NCI-H510A treated with DMSO at 0.1 percent for 48 hours (cell line): ENCODE measurements around the gene TMPRSS7.

Experiments
- DNase-seq: peaks from one replicate; lab custom pipeline; 2025; lab: John Stamatoyannopoulos, UW

The TMPRSS7 gene

GRCh38 chr3:112127522-112128494, 93.3 kb downstream of the TMPRSS7 start:
- no peak for DNase-seq

DNA sequence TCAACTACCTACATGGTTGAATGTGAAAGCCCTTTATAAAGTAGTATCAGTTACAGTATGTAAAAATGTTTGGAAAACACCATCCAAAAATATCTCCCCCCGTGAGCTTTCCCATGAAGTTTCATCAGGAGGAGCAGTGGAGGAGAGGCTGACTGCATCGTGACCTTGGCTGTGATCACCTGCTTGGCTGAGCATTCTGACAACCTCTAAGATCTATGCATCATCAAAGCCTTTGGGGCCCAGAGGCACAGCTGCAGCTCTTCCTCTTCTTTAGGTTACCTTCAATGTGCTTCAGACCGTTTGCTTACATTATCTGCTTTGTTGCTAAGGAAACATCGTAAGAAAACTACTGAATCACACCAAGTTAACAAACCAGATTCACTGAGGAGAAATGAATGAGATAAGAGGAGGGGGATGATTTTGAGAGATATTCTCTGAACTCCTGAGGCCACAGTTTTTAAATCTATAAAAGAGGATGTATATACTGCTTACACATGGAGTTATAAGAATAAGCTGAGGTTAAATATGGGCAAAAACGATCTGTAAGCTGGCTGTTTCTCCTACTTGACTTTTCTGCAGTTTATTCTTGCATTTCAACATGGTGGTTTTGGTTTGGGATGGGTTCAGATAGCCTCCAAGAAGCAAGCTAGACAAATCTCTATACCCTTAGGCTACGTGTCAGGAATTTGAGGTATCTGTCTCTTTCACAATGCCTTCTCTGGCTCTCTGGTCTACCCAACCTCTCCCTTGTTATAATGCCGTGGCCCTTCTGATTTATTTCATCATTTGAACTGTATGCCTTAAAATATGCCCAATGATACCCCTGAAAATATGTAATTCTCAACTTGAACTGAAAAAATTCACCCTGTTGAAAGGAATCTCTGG, 94.5 kb downstream of the TMPRSS7 start:
- no peak for DNase-seq

DNA sequence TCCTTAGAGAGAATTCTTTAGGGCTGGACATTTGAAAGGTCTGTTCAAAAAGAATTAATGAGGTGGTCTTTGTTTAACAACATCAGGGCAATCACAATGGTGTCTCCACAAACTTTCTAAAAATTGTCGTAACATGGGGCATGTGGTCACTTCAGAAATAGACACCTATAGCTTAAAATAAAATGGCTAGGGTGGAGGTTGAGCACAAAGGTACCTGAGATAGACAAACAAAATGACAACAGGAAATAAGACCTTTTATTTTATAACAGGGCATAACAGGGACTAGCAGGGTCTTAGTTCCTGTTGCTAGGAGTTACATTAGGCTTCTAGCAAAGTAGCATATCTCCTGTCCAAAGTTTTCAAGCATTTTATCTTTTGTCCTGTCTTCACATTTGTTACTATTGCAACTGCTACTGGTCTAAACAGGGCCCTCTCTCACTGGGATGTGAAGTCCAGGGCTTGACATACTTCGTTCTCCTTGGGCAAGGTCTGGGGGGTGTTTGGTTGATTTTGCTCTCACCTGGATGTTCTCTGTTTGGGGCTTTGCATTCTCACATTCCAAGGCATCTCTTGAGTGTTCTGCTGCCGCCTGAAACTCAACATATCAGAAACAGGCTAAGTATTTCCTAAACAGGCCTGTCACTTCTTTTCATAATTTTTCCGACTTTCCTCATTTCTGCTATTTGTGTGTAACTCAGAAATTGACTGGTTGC, 95.5 kb downstream of the TMPRSS7 start:
- DNase-seq, result no peak

DNA sequence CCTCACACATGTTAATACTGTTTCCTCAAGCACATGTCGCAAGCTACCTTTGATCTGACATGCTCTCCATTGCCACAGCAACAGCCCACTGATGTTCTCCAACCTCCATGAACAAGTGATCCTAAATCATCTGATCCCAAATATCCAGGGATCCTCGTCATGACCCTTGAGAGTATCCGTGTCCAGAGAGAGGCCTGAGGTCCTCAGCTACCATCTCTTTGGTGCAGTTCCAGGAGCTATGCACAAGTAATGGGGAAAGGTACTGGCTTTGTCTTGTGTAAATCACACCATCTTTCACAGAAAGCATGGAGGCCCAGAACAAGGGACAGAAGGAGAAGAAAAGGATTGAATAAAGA, 96.1 kb downstream of the TMPRSS7 start:
- DNase-seq, result no peak
